Measurements from ENCODE around the gene NHSL2.

DNA sequence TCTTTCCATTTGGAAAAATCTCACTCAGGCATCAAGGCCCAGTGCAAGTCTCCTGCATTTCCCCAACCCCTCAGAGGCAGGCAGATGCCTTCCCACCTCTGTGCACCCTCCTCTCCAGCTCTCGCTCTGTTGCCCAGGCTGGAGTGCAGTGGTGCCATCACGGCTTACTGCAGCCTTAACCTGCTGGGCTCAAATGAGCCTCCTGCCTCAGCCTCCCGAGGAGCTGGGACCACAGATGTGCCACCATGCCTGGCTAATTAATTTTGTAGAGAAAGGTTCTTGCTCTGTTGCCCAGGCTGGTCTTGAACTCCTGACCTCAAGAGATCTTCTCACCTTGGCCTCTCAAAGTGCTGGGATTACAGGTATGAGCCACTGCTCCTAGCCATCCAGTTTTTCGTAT, 95.8 kb downstream of the NHSL2 start:
- TF ChIP-seq, protein P1, sequence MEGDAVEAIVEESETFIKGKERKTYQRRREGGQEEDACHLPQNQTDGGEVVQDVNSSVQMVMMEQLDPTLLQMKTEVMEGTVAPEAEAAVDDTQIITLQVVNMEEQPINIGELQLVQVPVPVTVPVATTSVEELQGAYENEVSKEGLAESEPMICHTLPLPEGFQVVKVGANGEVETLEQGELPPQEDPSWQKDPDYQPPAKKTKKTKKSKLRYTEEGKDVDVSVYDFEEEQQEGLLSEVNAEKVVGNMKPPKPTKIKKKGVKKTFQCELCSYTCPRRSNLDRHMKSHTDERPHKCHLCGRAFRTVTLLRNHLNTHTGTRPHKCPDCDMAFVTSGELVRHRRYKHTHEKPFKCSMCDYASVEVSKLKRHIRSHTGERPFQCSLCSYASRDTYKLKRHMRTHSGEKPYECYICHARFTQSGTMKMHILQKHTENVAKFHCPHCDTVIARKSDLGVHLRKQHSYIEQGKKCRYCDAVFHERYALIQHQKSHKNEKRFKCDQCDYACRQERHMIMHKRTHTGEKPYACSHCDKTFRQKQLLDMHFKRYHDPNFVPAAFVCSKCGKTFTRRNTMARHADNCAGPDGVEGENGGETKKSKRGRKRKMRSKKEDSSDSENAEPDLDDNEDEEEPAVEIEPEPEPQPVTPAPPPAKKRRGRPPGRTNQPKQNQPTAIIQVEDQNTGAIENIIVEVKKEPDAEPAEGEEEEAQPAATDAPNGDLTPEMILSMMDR (IDR thresholded peaks at IDR 0.05): no peak
- TF ChIP-seq, protein P2, sequence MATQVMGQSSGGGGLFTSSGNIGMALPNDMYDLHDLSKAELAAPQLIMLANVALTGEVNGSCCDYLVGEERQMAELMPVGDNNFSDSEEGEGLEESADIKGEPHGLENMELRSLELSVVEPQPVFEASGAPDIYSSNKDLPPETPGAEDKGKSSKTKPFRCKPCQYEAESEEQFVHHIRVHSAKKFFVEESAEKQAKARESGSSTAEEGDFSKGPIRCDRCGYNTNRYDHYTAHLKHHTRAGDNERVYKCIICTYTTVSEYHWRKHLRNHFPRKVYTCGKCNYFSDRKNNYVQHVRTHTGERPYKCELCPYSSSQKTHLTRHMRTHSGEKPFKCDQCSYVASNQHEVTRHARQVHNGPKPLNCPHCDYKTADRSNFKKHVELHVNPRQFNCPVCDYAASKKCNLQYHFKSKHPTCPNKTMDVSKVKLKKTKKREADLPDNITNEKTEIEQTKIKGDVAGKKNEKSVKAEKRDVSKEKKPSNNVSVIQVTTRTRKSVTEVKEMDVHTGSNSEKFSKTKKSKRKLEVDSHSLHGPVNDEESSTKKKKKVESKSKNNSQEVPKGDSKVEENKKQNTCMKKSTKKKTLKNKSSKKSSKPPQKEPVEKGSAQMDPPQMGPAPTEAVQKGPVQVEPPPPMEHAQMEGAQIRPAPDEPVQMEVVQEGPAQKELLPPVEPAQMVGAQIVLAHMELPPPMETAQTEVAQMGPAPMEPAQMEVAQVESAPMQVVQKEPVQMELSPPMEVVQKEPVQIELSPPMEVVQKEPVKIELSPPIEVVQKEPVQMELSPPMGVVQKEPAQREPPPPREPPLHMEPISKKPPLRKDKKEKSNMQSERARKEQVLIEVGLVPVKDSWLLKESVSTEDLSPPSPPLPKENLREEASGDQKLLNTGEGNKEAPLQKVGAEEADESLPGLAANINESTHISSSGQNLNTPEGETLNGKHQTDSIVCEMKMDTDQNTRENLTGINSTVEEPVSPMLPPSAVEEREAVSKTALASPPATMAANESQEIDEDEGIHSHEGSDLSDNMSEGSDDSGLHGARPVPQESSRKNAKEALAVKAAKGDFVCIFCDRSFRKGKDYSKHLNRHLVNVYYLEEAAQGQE (IDR thresholded peaks at IDR 0.05; ENCODE audit: insufficient read depth in 1 of 2, low read depth in 2 of 2, low read length in 1 of 2): no peak
- TF ChIP-seq TCF7L2 (IDR thresholded peaks at IDR 0.05; ENCODE audit: low read depth, low read length) (no peak), POLR2AphosphoS5 (IDR thresholded peaks at IDR 0.05; ENCODE audit: low read depth, low read length) (no peak), SIN3A (IDR thresholded peaks at IDR 0.05; ENCODE audit: borderline replicate concordance, insufficient read depth, low read depth, low read length) (no peak)

All from Panc1 (cell line).